LNCaP clone FGC (cell line): ENCODE data around the gene GMDS.

ENCODE experiments used
- DNase-seq: peaks from one replicate; pipeline ENCODE4 v3.0.0-alpha.2; 2011; ENCODE audit warnings: low read depth
- H3K4me3 ChIP-seq: 2 replicates; pipeline ENCODE4 v1.5.1; 2011; ENCODE audit warnings: mild to moderate bottlenecking, low read depth, low read length, control low read depth
- TF ChIP-seq, protein P1 (sequence below): IDR thresholded peaks from 2 replicates; pipeline ENCODE4 v1.5.1; 2012; ENCODE audit warnings: mild to moderate bottlenecking; ENCODE audit not compliant: control insufficient read depth, insufficient read depth; ENCODE audit errors: extremely low read depth

The GMDS gene

DNA sequence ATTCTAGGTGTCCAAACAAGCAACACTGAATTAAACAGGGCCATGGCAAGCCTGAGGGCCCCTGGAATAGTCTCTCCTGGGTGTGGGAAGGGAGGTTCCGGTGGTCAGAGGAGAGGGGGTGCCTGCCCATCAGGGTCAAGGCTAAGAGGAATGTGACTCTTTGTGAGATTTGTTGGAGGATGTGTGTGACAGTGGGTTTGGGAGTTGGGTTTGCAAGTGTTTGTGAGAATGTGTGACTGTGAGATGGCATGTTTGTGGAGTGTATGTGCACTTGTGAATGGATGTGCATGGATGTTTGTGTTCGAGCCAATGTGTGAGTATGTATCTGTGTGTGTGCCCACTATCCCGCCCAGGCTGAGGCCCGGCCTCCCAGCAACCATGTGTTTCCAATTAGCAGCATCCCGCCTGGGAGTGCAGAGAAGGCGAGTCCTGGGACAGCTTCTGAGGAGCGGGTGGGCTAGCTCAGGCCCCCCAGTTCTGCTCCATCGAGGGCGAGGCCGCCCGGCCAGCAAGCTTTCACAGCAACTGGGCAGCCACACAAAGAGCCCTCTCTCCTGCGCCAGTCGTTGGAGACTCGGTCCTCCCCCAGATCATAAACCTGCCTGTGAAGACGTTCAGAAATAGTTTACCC, 623.1 kb downstream of the GMDS start:
- DNase-seq = no peak
- H3K4me3 ChIP-seq = no peak overlapping the region
- TF ChIP-seq, protein P1, sequence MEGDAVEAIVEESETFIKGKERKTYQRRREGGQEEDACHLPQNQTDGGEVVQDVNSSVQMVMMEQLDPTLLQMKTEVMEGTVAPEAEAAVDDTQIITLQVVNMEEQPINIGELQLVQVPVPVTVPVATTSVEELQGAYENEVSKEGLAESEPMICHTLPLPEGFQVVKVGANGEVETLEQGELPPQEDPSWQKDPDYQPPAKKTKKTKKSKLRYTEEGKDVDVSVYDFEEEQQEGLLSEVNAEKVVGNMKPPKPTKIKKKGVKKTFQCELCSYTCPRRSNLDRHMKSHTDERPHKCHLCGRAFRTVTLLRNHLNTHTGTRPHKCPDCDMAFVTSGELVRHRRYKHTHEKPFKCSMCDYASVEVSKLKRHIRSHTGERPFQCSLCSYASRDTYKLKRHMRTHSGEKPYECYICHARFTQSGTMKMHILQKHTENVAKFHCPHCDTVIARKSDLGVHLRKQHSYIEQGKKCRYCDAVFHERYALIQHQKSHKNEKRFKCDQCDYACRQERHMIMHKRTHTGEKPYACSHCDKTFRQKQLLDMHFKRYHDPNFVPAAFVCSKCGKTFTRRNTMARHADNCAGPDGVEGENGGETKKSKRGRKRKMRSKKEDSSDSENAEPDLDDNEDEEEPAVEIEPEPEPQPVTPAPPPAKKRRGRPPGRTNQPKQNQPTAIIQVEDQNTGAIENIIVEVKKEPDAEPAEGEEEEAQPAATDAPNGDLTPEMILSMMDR = no peak

DNA sequence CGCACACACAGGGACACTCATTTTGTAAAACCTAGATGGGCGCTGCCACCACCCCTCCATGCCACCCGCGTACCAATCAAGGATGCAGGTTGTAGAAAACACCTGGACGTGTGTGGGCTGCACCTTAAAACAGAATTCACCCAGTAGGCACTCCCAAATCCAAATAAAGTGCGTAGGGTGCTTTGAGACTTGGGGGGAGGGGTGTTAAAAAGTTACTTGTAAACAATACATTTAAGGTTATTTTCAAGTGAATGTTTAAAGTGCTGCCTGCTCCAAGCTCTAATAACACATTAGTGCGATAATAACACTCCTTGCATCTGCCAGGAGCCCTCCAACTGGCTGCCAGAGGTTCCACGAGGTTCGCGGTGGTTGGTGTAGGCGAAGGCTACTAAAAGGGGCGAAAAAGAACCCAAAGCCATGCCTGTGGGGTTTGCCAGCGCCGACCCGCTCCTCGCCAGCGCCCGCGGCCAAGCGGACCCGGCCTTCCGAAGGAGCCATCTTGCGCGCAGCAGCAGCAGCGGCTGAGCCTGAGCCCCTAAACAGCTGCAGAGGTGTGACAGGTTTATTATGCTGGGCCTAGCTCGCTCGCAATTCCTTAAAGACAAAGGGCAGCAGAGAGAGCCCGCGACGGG, 624.2 kb downstream of the GMDS start:
- no peak overlapping the region for H3K4me3 ChIP-seq
- TF ChIP-seq, protein P1 = no peak

DNA sequence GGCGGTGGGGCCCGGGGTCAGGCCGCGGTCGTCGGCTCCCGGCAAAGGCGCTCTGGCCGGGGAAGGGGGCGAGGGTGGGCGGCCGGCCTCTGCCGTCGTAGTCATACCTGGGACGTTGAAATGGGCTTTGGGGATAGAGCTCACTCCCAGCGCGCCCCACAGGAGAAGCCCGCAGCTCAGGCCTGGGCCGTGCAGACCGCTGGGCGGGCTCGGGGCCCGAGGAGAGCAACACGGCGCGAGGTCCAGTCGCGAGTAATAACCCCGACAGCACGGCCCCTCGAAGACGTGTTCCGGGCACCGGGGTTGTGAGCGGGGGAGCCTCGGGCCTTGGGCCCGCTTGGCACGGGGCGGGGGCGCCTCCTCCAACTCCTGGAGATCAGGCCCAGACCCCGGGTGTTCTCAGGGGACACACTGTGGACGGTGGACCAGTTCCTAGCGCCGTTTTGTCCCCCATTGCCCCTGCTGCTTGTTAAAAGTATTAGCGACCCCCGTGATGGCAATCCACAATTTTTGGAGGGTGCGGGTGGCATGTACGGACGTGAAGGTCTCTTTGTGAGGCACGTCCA, 624.8 kb downstream of the GMDS start:
- no peak overlapping the region for H3K4me3 ChIP-seq
- no peak for DNase-seq
- TF ChIP-seq, protein P1 = no peak

More for the DNA sequence above, 624.2 kb downstream of the GMDS start:
- no peak for DNase-seq

DNA sequence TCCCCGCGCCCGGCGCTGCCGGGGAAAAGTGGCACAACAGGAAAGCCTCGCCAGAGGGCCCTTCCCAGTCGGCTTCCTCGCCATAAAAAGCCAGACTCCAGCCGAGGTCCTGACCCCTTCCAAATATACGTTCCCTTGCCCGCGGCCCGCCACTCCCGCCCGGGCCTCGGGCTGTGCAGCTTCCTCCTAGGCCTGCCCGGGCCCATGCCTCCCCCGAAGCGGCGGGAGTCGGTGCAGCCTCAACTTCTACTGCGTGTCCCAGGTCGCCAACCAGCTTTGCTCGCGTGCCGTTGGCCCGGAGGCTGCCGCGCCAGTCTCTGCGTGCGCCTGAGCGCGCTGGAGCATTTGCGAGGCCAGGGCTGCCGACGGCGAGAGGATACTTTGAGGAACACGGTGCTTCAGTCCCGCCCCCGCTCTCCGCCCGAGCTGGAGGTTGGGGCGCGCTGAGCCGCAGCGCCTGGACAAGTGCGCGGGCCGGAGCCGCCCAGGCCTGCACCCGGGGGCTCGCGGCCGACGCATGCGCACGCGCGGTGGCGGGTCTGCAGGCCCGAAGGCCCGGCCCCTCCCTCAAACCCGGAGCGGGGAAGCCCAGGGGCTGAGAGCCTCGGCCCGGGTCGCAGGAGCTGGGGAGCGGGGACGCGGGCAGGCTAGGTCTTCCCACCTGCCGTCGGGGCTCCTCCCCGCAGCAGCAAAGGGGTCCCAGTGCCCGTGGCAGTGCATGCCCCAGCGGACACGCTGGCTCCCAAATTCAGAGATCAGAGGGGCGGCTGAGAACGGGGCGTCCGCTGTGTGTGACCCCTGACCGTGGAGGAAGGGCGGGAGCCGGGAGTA, 625.5 kb downstream of the GMDS start:
- DNase-seq = no peak
- no peak overlapping the region for H3K4me3 ChIP-seq
- TF ChIP-seq, protein P1 = no peak

DNA sequence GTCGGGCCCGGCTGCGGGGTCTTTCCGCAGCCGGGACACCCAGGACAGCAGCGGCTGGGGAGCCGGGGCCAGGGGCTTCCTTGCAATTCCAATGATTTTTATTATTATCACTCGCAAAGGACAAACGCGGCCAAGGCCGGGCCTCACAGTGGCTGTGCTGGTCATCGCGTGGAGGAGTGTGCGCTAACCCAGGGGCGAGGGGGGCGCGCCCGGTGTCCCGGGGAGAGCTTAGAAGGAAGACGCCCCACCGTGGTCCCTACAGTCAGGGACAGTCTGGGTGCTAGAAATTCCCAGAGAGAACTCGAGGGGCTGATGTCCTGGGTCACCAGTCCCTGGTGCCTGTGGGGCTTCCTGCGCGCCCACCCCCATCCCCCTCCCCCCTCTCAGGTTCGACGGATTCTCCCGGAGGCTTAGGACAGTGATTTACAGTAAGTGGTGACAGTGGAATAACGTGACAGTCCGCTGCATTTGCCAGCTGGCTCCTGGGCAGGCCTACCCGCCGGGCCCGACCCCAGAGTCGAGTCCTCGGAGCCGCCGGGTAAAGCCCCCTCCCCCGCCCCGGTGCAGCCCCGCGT, 626.2 kb downstream of the GMDS start:
- TF ChIP-seq, protein P1 = no peak
- H3K4me3 ChIP-seq = no peak overlapping the region
- DNase-seq = no peak

DNA sequence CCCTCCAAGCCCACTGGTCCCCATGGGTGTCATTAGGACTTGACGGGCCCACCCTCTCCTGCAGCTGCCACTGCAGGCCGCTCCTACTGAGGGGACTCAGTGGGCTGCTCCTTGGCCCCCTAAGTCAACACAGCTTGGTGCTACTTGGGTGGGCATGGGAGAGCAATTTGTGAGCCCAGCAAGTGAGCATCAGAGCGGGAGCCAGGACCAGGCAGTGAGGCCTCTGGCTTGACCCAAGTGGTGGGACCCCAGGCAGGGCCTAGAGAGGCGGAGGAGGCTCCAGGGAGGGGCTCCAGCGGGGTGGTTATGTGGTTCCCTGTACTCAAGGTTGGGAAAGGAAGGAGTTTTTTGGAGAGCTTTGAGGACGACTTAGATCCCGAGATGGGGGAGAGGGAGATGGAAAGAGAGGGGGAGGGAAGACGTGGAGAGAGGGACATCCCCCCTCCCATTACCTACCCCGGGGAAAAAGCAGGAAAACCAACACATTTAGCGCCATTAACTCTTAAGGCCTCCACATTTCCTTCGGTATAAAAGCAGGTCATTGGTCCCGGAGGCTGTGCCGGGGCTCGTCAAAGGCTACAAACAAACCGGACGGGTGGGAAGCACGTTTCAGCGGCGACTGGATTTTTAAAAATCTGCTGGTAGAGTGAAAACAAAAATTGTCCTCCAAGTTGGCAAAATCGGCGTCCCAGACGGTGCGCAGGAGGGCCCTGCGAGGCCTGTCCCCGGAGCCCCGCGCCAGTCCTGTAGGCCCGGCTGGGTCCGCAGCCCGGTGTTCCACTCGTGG, 626.9 kb downstream of the GMDS start:
- DNase-seq = no peak
- H3K4me3 ChIP-seq = no peak overlapping the region

More for the DNA sequence above, 626.9 kb downstream of the GMDS start:
- TF ChIP-seq, protein P1 = no peak
